WTC11 (cell line): ENCODE measurements around the gene ZGPAT. TPM values are rescaled to one million over a fixed set of nuclear protein-coding genes. Genes with fewer than 3 reads are reported as not detected.

ENCODE experiments used
- ATAC-seq: fragments of 200-7000 bp; cut with Tn5 transposase; 2 replicates; pipeline ENCODE4 v1.10.0; 2021; ENCODE audit warnings: mild to moderate bottlenecking, moderate library complexity
- CTCF ChIA-PET: fragments of 300-600 bp; sonication (Branson Sonifier 250); formaldehyde crosslinking; loops from one replicate; lab custom pipeline; 2021; ENCODE audit warnings: antibody characterized with exemption; lab: Charles Lee
- POLR2A ChIA-PET: fragments of 350-600 bp; sonication (Branson Sonifier 250); formaldehyde crosslinking; loops from one replicate; lab custom pipeline; 2021; ENCODE audit warnings: antibody characterized with exemption; lab: Charles Lee
- DNase-seq: peaks from one replicate; pipeline ENCODE4 v3.0.0; 2021; ENCODE audit warnings: low spot score
- H3K27ac Mint-ChIP-seq: 2 replicates; pipeline ENCODE4 v1.8.0; 2021; ENCODE audit warnings: mixed read lengths
- H3K27me3 Mint-ChIP-seq: 2 replicates; pipeline ENCODE4 v1.8.0; 2021; ENCODE audit warnings: low read depth, mild to moderate bottlenecking, moderate library complexity, mixed read lengths
- H3K36me3 Mint-ChIP-seq: 2 replicates; pipeline ENCODE4 v1.8.0; 2021; ENCODE audit warnings: mixed read lengths
- H3K4me1 Mint-ChIP-seq: 2 replicates; pipeline ENCODE4 v1.8.0; 2022; ENCODE audit warnings: mixed read lengths
- H3K4me3 Mint-ChIP-seq: 2 replicates; pipeline ENCODE4 v1.8.0; 2021; ENCODE audit warnings: mild to moderate bottlenecking, moderate library complexity, mixed read lengths
- H3K9me3 Mint-ChIP-seq: 2 replicates; pipeline ENCODE4 v1.8.0; 2021; ENCODE audit warnings: mixed read lengths
- AFF4 ChIP-seq: sonication (generic); formaldehyde crosslinking; IDR thresholded peaks from 2 replicates; pipeline ENCODE4 v1.8.1; 2023; ENCODE audit warnings: mild to moderate bottlenecking, missing genetic modification reagents, borderline replicate concordance
- ARID4B ChIP-seq: sonication (generic); formaldehyde crosslinking; IDR thresholded peaks from 2 replicates; pipeline ENCODE4 v1.8.0; 2023; ENCODE audit warnings: missing genetic modification reagents, mild to moderate bottlenecking, borderline replicate concordance
- ATF1 ChIP-seq: sonication (generic); formaldehyde crosslinking; IDR thresholded peaks from 2 replicates; pipeline ENCODE4 v1.8.1; 2023; ENCODE audit warnings: mild to moderate bottlenecking, moderate library complexity, missing genetic modification reagents
- ATF6 ChIP-seq: sonication (generic); formaldehyde crosslinking; IDR thresholded peaks from 2 replicates; pipeline ENCODE4 v1.8.1; 2023; ENCODE audit warnings: mild to moderate bottlenecking, missing genetic modification reagents
- CTCF ChIP-seq: fragments of 200-600 bp; IDR thresholded peaks from 2 replicates; pipeline ENCODE4 v1.8.0; 2022; ENCODE audit warnings: antibody characterized with exemption
- E2F1 ChIP-seq: sonication (generic); formaldehyde crosslinking; IDR thresholded peaks from 2 replicates; pipeline ENCODE4 v1.8.0; 2022; ENCODE audit warnings: mild to moderate bottlenecking, missing genetic modification reagents
- EMX1 ChIP-seq: fragments of 250-450 bp; sonication (Bioruptor Pico); IDR thresholded peaks from 2 replicates; pipeline ENCODE4 v1.8.0; 2021; ENCODE audit warnings: mild to moderate bottlenecking
- FOXP1 ChIP-seq: sonication (generic); formaldehyde crosslinking; IDR thresholded peaks from 2 replicates; pipeline ENCODE4 v1.8.0; 2022; ENCODE audit warnings: missing genetic modification reagents, mild to moderate bottlenecking, moderate library complexity, borderline replicate concordance
- MLX ChIP-seq: sonication (generic); formaldehyde crosslinking; IDR thresholded peaks from 2 replicates; pipeline ENCODE4 v1.8.1; 2023; ENCODE audit warnings: mild to moderate bottlenecking, missing genetic modification reagents, moderate library complexity
- NFATC4 ChIP-seq: fragments of 250-450 bp; sonication (Bioruptor Pico); IDR thresholded peaks from 2 replicates; pipeline ENCODE4 v1.9.0; 2021; ENCODE audit warnings: mild to moderate bottlenecking
- NFE2L1 ChIP-seq: sonication (generic); formaldehyde crosslinking; IDR thresholded peaks from 2 replicates; pipeline ENCODE4 v1.8.1; 2023; ENCODE audit warnings: missing genetic modification reagents
- NFYB ChIP-seq: sonication (generic); formaldehyde crosslinking; conservative IDR thresholded peaks from 2 replicates; pipeline ENCODE4 v1.8.0; 2022; ENCODE audit warnings: low read depth, missing genetic modification reagents
- NR3C1 ChIP-seq: sonication (generic); formaldehyde crosslinking; conservative IDR thresholded peaks from 2 replicates; pipeline ENCODE4 v1.8.1; 2023; ENCODE audit warnings: low read depth, mild to moderate bottlenecking, missing genetic modification reagents
- SP1 ChIP-seq: sonication (generic); formaldehyde crosslinking; conservative IDR thresholded peaks from 2 replicates; pipeline ENCODE4 v1.8.1; 2022; ENCODE audit warnings: missing genetic modification reagents
- TEAD1 ChIP-seq: sonication (generic); formaldehyde crosslinking; IDR thresholded peaks from 2 replicates; pipeline ENCODE4 v1.8.0; 2022; ENCODE audit warnings: mild to moderate bottlenecking, missing genetic modification reagents
- TEAD4 ChIP-seq: sonication (generic); formaldehyde crosslinking; IDR thresholded peaks from 2 replicates; pipeline ENCODE4 v1.8.0; 2022; ENCODE audit warnings: mild to moderate bottlenecking, missing genetic modification reagents
- TP53 ChIP-seq: sonication (generic); formaldehyde crosslinking; IDR thresholded peaks from 2 replicates; pipeline ENCODE4 v1.8.1; 2023; ENCODE audit warnings: mild to moderate bottlenecking, missing genetic modification reagents
- USF1 ChIP-seq: sonication (generic); formaldehyde crosslinking; IDR thresholded peaks from 2 replicates; pipeline ENCODE4 v1.8.0; 2022; ENCODE audit warnings: mild to moderate bottlenecking, missing genetic modification reagents
- ZNF232 ChIP-seq: sonication (generic); formaldehyde crosslinking; IDR thresholded peaks from 2 replicates; pipeline ENCODE4 v1.8.0; 2022; ENCODE audit warnings: mild to moderate bottlenecking, missing genetic modification reagents
- ZNF416 ChIP-seq: fragments of 250-450 bp; sonication (Bioruptor Pico); IDR thresholded peaks from 2 replicates; pipeline ENCODE4 v1.9.0; 2021; ENCODE audit warnings: mild to moderate bottlenecking, inconsistent platforms
- total RNA-seq: library from RNA; stranded (reverse); gene quantifications from 3 replicates; pipeline ENCODE4 v1.2.3, GENCODE V29; 2021

Gene ZGPAT
- total RNA-seq, 1 experiment from 2014 or later = 28.3 TPM

- no peak for TF ChIP-seq TP53 (CRISPR knock-in tag)
- TF ChIP-seq EMX1 = no peak
- no peak for TF ChIP-seq NFYB (CRISPR knock-in tag)
- TF ChIP-seq AFF4 (CRISPR knock-in tag) = no peak
- no peak for TF ChIP-seq NFATC4 (CRISPR knock-in tag)
- TF ChIP-seq, all 79 proteins: peak for 0
Measured at GRCh38 chr20:63748934-63749270, 41.1 kb downstream of the ZGPAT start (continued).

- H3K9me3 Mint-ChIP-seq = no peaks in the 10 kb centered on the region
- H3K27me3 Mint-ChIP-seq = no peaks in the 10 kb centered on the region
- ATAC-seq = no peak
- H3K36me3 Mint-ChIP-seq = no peaks in the 10 kb centered on the region
- peak overlapping the region; percentile 49; the same call in 1 of the 2 replicates for H3K27ac Mint-ChIP-seq
- no peak overlapping the region for H3K4me3 Mint-ChIP-seq
- CTCF ChIA-PET = interaction anchor here (1.2 to 4.3 kb wide), 4 partner anchors 9 to 224 kb away, joined by 3 to 29 read pairs (median 6); partner anchors contain the start of gene TPD52L2
- DNase-seq = no peak
- POLR2A ChIA-PET = no interaction called here
- H3K4me1 Mint-ChIP-seq = peaks cover 10% of the 10 kb centered on the region
- TF ChIP-seq SP1 = no peak
- no peak for TF ChIP-seq USF1 (CRISPR knock-in tag)
- TF ChIP-seq CTCF = no peak
- TF ChIP-seq MLX (CRISPR knock-in tag) = no peak
- no peak for TF ChIP-seq E2F1
- no peak for TF ChIP-seq ATF1 (CRISPR knock-in tag)
- TF ChIP-seq EMX1 = no peak
- TF ChIP-seq ATF6 (CRISPR knock-in tag) = no peak
- no peak for TF ChIP-seq TEAD4
- TF ChIP-seq ZNF416 (CRISPR knock-in tag) = no peak
- TF ChIP-seq NR3C1 (CRISPR knock-in tag) = no peak
- TF ChIP-seq ZNF232 (CRISPR knock-in tag) = no peak
- no peak for TF ChIP-seq ARID4B (CRISPR knock-in tag)
- no peak for TF ChIP-seq TEAD1 (CRISPR knock-in tag)
- no peak for TF ChIP-seq NFE2L1 (CRISPR knock-in tag)
- TF ChIP-seq FOXP1 = no peak
Measured at GRCh38 chr20:63749597-63750508, 42.0 kb downstream of the ZGPAT start.
